OCI-LY3 (cell line): ENCODE measurements around the gene GRID1.

Source experiments
- H2AFZ ChIP-seq: fragments of 200-600, 300-600 bp; shearing (Covaris generic); 2 replicates; pipeline ENCODE4 v1.6.0; 2014; ENCODE audit warnings: antibody characterized with exemption, low read depth, low read length
- H3K27ac ChIP-seq: fragments of 200-600, 300-600 bp; sonication (generic); 2 replicates; pipeline ENCODE4 v1.5.1; 2014; ENCODE audit warnings: mild to moderate bottlenecking, low read length, moderate library complexity, mixed read lengths
- H3K27me3 ChIP-seq: fragments of 200-600, 300-600 bp; sonication (generic); 2 replicates; pipeline ENCODE4 v1.6.1; 2014; ENCODE audit warnings: low read depth, low read length, mixed read lengths
- H3K36me3 ChIP-seq: fragments of 200-600, 300-600 bp; sonication (generic); replicated peaks from 2 replicates; pipeline ENCODE3; 2014; ENCODE audit warnings: low read depth, low read length, mixed read lengths
- H3K4me1 ChIP-seq: fragments of 300-600, 200-600 bp; sonication (generic); 2 replicates; pipeline ENCODE4 v1.6.1; 2014; ENCODE audit warnings: low read length, mixed read lengths
- H3K4me2 ChIP-seq: fragments of 200-600, 300-600 bp; sonication (generic); 2 replicates; pipeline ENCODE4 v1.6.1; 2014; ENCODE audit warnings: low read length, mixed read lengths
- H3K4me3 ChIP-seq: fragments of 300-600, 200-600 bp; sonication (generic); 2 replicates; pipeline ENCODE4 v1.5.1; 2014; ENCODE audit warnings: antibody characterized with exemption, mild to moderate bottlenecking, low read length, moderate library complexity
- H3K79me2 ChIP-seq: fragments of 300-600, 200-600 bp; shearing (Covaris generic); 2 replicates; pipeline ENCODE4 v1.6.1; 2014; ENCODE audit warnings: mild to moderate bottlenecking, low read length, mixed read lengths
- H3K9ac ChIP-seq: fragments of 300-600, 200-600 bp; shearing (Covaris generic); 2 replicates; pipeline ENCODE4 v1.6.0; 2014; ENCODE audit warnings: mild to moderate bottlenecking, low read length, moderate library complexity
- H3K9me3 ChIP-seq: fragments of 200-600, 300-600 bp; shearing (Covaris generic); 2 replicates; pipeline ENCODE4 v1.6.1; 2014; ENCODE audit warnings: low read length, mixed read lengths; ENCODE audit not compliant: insufficient read depth
- H4K20me1 ChIP-seq: fragments of 200-600, 300-600 bp; sonication (generic); 2 replicates; pipeline ENCODE4 v1.6.1; 2016; ENCODE audit warnings: low read length, mixed read lengths; ENCODE audit not compliant: insufficient read depth
- EZH2phosphoT487 ChIP-seq: fragments of 200-600 bp; shearing (Covaris generic); IDR thresholded peaks from 2 replicates; pipeline ENCODE4 v1.6.1; 2018; ENCODE audit warnings: antibody characterized with exemption, mixed run types, low read depth
- TF ChIP-seq, protein P1 (sequence below): fragments of 200-600, 300-600 bp; sonication (generic); IDR thresholded peaks from 2 replicates; pipeline ENCODE4 v1.5.1; 2014; ENCODE audit warnings: antibody characterized with exemption, low read length, low read depth

The GRID1 gene

DNA sequence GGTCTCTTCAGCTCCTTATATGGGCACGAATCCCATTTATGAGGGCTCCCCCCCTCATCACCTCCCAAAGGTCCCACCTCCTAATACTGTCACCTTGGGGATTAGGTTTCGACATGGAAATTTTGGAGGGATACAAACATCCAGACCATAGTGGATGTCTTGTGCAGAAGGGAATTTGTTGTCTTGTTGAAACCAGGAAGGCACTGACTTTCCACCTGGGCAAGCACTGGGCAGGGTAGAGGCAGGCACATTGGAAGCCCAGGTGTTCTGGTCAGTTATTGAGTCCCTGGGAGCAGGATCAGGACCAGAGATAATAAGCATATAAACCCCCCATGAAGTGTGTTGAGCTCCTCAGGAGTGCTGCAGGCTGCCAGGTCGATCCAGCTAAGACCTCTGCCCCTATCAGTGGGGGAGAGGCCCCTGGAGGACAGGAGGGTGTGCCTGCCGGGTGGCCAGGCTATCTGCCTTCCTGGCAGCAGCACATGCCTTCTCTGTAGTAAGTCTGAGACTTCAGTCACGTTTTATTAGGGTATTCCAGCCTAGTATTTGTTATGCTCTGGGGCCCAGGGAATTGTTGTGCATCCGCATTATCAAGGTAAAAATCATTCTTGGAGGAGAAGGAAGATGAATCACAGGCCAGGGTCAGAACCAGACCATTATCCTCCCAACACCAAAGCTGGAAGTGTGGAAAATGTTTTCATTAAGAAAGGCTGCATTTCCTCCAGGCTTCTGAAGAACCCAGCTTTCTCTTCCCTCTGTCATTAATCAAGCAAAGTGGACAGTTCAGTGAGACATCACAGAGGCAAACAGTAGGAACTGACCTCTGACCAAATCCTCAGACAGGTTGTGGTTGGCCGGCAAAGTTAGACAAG, 503.1 kb downstream of the GRID1 start:
- Histone ChIP-seq H3K4me3 (no peak overlapping the region), H3K27me3 (no peaks in the 10 kb centered on the region), H3K36me3 (no peaks in the 10 kb centered on the region), H3K27ac (no peak overlapping the region), H3K4me2 (no peak overlapping the region), H3K4me1 (no peaks in the 10 kb centered on the region), H4K20me1 (no peaks in the 10 kb centered on the region), H3K79me2 (no peaks in the 10 kb centered on the region), H3K9ac (no peak overlapping the region), H2AFZ (no peak overlapping the region), H3K9me3 (no peaks in the 10 kb centered on the region)
- TF ChIP-seq, protein P1, sequence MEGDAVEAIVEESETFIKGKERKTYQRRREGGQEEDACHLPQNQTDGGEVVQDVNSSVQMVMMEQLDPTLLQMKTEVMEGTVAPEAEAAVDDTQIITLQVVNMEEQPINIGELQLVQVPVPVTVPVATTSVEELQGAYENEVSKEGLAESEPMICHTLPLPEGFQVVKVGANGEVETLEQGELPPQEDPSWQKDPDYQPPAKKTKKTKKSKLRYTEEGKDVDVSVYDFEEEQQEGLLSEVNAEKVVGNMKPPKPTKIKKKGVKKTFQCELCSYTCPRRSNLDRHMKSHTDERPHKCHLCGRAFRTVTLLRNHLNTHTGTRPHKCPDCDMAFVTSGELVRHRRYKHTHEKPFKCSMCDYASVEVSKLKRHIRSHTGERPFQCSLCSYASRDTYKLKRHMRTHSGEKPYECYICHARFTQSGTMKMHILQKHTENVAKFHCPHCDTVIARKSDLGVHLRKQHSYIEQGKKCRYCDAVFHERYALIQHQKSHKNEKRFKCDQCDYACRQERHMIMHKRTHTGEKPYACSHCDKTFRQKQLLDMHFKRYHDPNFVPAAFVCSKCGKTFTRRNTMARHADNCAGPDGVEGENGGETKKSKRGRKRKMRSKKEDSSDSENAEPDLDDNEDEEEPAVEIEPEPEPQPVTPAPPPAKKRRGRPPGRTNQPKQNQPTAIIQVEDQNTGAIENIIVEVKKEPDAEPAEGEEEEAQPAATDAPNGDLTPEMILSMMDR = no peak
- TF ChIP-seq EZH2phosphoT487 = no peak

DNA sequence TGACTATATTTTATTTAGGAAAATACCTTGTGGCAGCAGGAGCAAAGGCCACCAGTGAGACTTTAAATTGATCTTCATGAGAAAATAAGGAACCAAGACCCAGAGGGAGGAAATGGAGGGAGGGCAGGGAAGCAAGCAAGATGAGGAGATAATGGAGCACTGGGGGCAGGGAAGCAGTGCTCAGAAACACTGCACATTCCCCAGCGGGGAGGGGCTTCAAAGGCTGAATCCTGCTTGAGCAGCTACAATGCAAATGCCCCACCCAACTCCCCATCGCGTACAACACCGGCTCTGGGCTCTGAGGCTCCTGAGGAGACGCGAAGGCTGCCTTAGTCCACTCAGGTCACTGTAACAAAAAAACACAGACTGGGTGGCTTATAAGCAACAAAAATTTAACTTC, 503.8 kb downstream of the GRID1 start:
- Histone ChIP-seq H4K20me1 (no peaks in the 10 kb centered on the region), H2AFZ (no peak overlapping the region), H3K36me3 (no peaks in the 10 kb centered on the region), H3K27me3 (no peaks in the 10 kb centered on the region), H3K9me3 (no peaks in the 10 kb centered on the region), H3K9ac (no peak overlapping the region), H3K4me3 (no peak overlapping the region), H3K27ac (no peak overlapping the region), H3K79me2 (no peaks in the 10 kb centered on the region), H3K4me2 (no peak overlapping the region), H3K4me1 (no peaks in the 10 kb centered on the region)
- TF ChIP-seq, protein P1 = no peak
- no peak for TF ChIP-seq EZH2phosphoT487

DNA sequence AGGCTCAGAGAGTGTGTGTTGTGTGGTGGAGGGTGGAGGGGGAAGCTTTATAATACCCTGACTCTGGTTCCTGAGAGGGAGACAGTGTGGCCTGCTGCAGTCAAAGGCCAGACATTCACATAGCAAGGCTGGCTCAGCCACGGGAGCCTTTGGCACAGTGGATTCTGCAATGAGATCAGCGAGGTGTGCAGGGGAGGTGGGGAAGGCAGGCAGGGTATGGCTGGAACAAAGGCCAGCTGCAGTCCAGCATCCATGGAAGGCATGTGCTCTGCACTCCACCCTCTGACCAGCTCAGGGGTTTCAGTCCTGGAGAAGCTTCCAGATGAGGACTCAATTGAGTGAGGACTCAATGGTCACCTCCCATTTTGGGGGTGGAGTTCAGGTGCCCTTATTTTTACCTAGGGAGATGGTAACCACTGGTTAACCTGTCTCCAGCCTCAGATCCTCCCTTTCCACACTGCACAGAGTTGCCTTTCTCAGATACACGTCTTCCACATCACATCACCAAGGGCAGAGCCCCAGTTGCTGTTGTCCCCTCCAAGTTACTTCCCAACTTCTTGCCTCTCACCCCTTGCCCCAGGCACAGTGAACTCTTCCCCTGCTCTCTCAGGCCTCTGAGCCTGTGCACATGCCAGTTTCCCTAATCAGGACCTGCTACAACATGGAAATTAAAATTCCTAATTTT, 504.9 kb downstream of the GRID1 start:
- no peak overlapping the region for H3K4me3 ChIP-seq
- no peak overlapping the region for H3K4me2 ChIP-seq
- H3K9ac ChIP-seq = no peak overlapping the region
- H3K27ac ChIP-seq = no peak overlapping the region
- TF ChIP-seq, protein P1 = no peak
- no peak for TF ChIP-seq EZH2phosphoT487
- no peaks in the 10 kb centered on the region for H3K36me3 ChIP-seq
- H3K27me3 ChIP-seq = no peaks in the 10 kb centered on the region
- H4K20me1 ChIP-seq = no peaks in the 10 kb centered on the region
- no peaks in the 10 kb centered on the region for H3K4me1 ChIP-seq
- H3K9me3 ChIP-seq = no peaks in the 10 kb centered on the region
- H3K79me2 ChIP-seq = no peaks in the 10 kb centered on the region
- no peak overlapping the region for H2AFZ ChIP-seq

DNA sequence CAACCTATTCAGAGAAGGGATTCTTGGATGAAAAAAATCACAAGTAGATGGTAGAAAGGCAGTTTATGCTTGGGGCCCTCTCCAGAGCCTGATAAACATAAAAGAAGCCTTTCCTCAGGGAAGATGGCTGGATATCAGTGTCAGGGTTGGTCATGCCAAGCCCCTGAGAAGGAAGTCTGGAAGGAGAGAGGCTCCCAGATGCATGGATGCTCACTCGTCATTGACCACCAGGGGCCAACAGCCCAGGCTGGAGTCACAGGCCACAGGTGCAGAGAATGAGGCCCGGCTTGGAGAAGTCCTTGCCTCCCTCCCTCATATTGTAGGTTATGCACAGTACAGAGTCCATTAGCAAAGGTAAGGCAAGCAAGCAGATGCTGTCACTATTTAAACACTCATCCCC, 506.7 kb downstream of the GRID1 start:
- H4K20me1 ChIP-seq = no peaks in the 10 kb centered on the region
- no peaks in the 10 kb centered on the region for H3K79me2 ChIP-seq
- TF ChIP-seq, protein P1 = no peak
- no peak for TF ChIP-seq EZH2phosphoT487
- H3K36me3 ChIP-seq = no peaks in the 10 kb centered on the region
- H3K4me1 ChIP-seq = no peaks in the 10 kb centered on the region
- no peaks in the 10 kb centered on the region for H3K27me3 ChIP-seq
- no peak overlapping the region for H3K9ac ChIP-seq
- no peak overlapping the region for H3K4me2 ChIP-seq
- no peak overlapping the region for H3K4me3 ChIP-seq
- no peak overlapping the region for H3K27ac ChIP-seq
- H3K9me3 ChIP-seq = no peaks in the 10 kb centered on the region
- no peak overlapping the region for H2AFZ ChIP-seq
